DOHH2 (cell line): ENCODE data around the gene SSBP3.

Experiments
- H3F3A ChIP-seq: fragments of 200-600 bp; sonication (generic), shearing (Covaris generic); 2 replicates; pipeline ENCODE4 v1.6.0; 2016; ENCODE audit warnings: antibody characterized with exemption, mild to moderate bottlenecking; ENCODE audit not compliant: control insufficient read depth, insufficient read depth
- H3K27ac ChIP-seq: fragments of 200-600 bp; sonication (generic); 2 replicates; pipeline ENCODE4 v1.5.1; 2014; ENCODE audit warnings: low read depth, mild to moderate bottlenecking, low read length, moderate library complexity
- H3K27me3 ChIP-seq: fragments of 200-600 bp; sonication (generic); 2 replicates; pipeline ENCODE4 v1.6.1; 2014; ENCODE audit warnings: mild to moderate bottlenecking, low read length, mixed read lengths; ENCODE audit not compliant: control insufficient read depth
- H3K36me3 ChIP-seq: fragments of 200-600 bp; sonication (generic); 2 replicates; pipeline ENCODE4 v1.6.1; 2014; ENCODE audit warnings: mild to moderate bottlenecking, low read length, moderate library complexity, mixed read lengths; ENCODE audit not compliant: control insufficient read depth
- H3K4me1 ChIP-seq: fragments of 200-600 bp; sonication (generic); 2 replicates; pipeline ENCODE4 v1.6.1; 2014; ENCODE audit warnings: mild to moderate bottlenecking, low read length, mixed read lengths; ENCODE audit not compliant: control insufficient read depth
- H3K4me2 ChIP-seq: fragments of 200-600 bp; sonication (generic); 2 replicates; pipeline ENCODE4 v1.6.0; 2014; ENCODE audit warnings: mild to moderate bottlenecking, low read length, moderate library complexity
- H3K4me3 ChIP-seq: fragments of 200-600 bp; sonication (generic); 2 replicates; pipeline ENCODE4 v1.5.1; 2014; ENCODE audit warnings: mild to moderate bottlenecking, low read length, mixed read lengths
- H3K79me2 ChIP-seq: fragments of 200-600 bp; sonication (generic); 2 replicates; pipeline ENCODE4 v1.6.1; 2014; ENCODE audit warnings: mild to moderate bottlenecking, low read length, mixed read lengths; ENCODE audit not compliant: control insufficient read depth
- H3K9me2 ChIP-seq: fragments of 200-600 bp; sonication (generic); replicated peaks from 2 replicates; pipeline ENCODE4 v1.6.1; 2014; ENCODE audit warnings: mild to moderate bottlenecking, low read length, mixed read lengths; ENCODE audit not compliant: control insufficient read depth
- H3K9me3 ChIP-seq: fragments of 200-600 bp; sonication (generic); 2 replicates; pipeline ENCODE4 v1.6.1; 2014; ENCODE audit warnings: antibody characterized with exemption, low read length, mixed read lengths; ENCODE audit not compliant: control insufficient read depth, insufficient read depth
- H4K20me1 ChIP-seq: fragments of 200-600 bp; sonication (generic); 2 replicates; pipeline ENCODE4 v1.6.0; 2014; ENCODE audit warnings: low read depth, mild to moderate bottlenecking, antibody characterized with exemption, low read length, moderate library complexity; ENCODE audit not compliant: control insufficient read depth, insufficient read depth
- CTCF ChIP-seq: fragments of 200-600 bp; sonication (generic); IDR thresholded peaks from one replicate; pipeline ENCODE4 v1.5.1; 2014; ENCODE audit warnings: antibody characterized with exemption, mild to moderate bottlenecking, low read depth, low read length; ENCODE audit not compliant: poor library complexity, severe bottlenecking
- EZH2phosphoT487 ChIP-seq: fragments of 200-600 bp; sonication (generic); IDR thresholded peaks from 2 replicates; pipeline ENCODE4 v1.6.1; 2017; ENCODE audit warnings: borderline replicate concordance, mild to moderate bottlenecking, antibody characterized with exemption, low read length, moderate library complexity, mixed read lengths

SSBP3 gene

GRCh38 chr1:54416435-54416834, 10.2 kb upstream of the SSBP3 start:
- no peak overlapping the region for H3K4me3 ChIP-seq
- peaks cover 15% of the 10 kb centered on the region for H3K27me3 ChIP-seq
- H3K36me3 ChIP-seq: no peaks in the 10 kb centered on the region
- no peaks in the 10 kb centered on the region for H3F3A ChIP-seq
- H3K27ac ChIP-seq: no peak overlapping the region
- H3K9me3 ChIP-seq: no peaks in the 10 kb centered on the region
- no peaks in the 10 kb centered on the region for H3K79me2 ChIP-seq
- H4K20me1 ChIP-seq: no peaks in the 10 kb centered on the region
- peaks cover 12% of the 10 kb centered on the region for H3K4me1 ChIP-seq
- no peaks in the 10 kb centered on the region for H3K9me2 ChIP-seq
- no peak overlapping the region for H3K4me2 ChIP-seq
- TF ChIP-seq CTCF (no peak), EZH2phosphoT487 (no peak)

- H4K20me1 ChIP-seq: no peaks in the 10 kb centered on the region
- no peaks in the 10 kb centered on the region for H3F3A ChIP-seq
- TF ChIP-seq EZH2phosphoT487 (no peak), CTCF (no peak)
- no peaks in the 10 kb centered on the region for H3K79me2 ChIP-seq
- no peak overlapping the region for H3K27ac ChIP-seq
- H3K4me2 ChIP-seq: no peak overlapping the region
- peaks cover 15% of the 10 kb centered on the region for H3K27me3 ChIP-seq
- H3K36me3 ChIP-seq: no peaks in the 10 kb centered on the region
- H3K4me1 ChIP-seq: peaks cover 12% of the 10 kb centered on the region
- H3K9me2 ChIP-seq: no peaks in the 10 kb centered on the region
- no peaks in the 10 kb centered on the region for H3K9me3 ChIP-seq
- no peak overlapping the region for H3K4me3 ChIP-seq
Observed at GRCh38 chr1:54415991-54416390, 9.8 kb upstream of the SSBP3 start.

DNA sequence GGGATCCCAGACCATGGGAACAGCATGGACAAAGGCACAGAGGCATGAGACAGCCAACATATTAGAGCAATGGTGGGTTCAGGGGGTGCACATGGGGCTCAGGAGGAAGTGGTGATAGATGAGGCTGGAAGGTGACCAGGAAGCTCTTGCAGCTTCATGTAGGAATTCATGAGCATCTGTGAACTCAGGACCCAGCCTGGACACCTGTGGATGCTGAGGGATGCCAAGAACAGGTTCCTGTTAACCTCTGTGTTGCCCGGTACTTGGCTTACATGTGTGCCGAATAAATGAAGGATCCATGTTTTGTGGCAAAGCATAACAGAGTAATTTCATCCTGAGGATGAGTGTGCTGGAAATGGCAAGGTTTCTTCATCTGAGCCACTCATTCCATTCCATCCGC, 9.3 kb upstream of the SSBP3 start:
- Histone ChIP-seq H3K27ac (no peak overlapping the region), H3K79me2 (no peaks in the 10 kb centered on the region), H3K27me3 (peaks cover 15% of the 10 kb centered on the region), H4K20me1 (no peaks in the 10 kb centered on the region), H3K9me3 (no peaks in the 10 kb centered on the region), H3K4me3 (no peak overlapping the region), H3K4me2 (no peak overlapping the region), H3F3A (no peaks in the 10 kb centered on the region), H3K4me1 (peaks cover 12% of the 10 kb centered on the region), H3K9me2 (no peaks in the 10 kb centered on the region), H3K36me3 (no peaks in the 10 kb centered on the region)
- no peak for TF ChIP-seq CTCF
- TF ChIP-seq EZH2phosphoT487: no peak

GRCh38 chr1:54413732-54414131, 7.5 kb upstream of the SSBP3 start:
- Histone ChIP-seq H3K27ac (no peak overlapping the region), H3K36me3 (no peaks in the 10 kb centered on the region), H3K4me3 (peak overlapping the region; percentile 25; the same call in 1 of the 2 replicates), H3K4me2 (peak overlapping the region; percentile 44), H3K27me3 (peaks cover 15% of the 10 kb centered on the region), H3F3A (no peaks in the 10 kb centered on the region), H3K4me1 (peaks cover 20% of the 10 kb centered on the region), H4K20me1 (no peaks in the 10 kb centered on the region), H3K9me2 (no peaks in the 10 kb centered on the region), H3K9me3 (no peaks in the 10 kb centered on the region), H3K79me2 (no peaks in the 10 kb centered on the region)
- TF ChIP-seq EZH2phosphoT487 (no peak), CTCF (no peak)
